NB4 (cell line): ENCODE results near the gene SLC19A1.

Experiments used
- DNase-seq: peaks from one replicate; pipeline ENCODE4 v3.0.0; 2010; ENCODE audit warnings: low read depth
- H3K4me3 ChIP-seq: one replicate; pipeline ENCODE4 v1.5.1; 2011; ENCODE audit warnings: mild to moderate bottlenecking, low read depth, low read length, moderate library complexity
- MAX ChIP-seq: IDR thresholded peaks from 2 replicates; pipeline ENCODE4 v1.6.1; 2011; ENCODE audit warnings: low read depth, low read length
- MYC ChIP-seq: IDR thresholded peaks from 2 replicates; pipeline ENCODE4 v1.6.1; 2011; ENCODE audit warnings: low read depth, low read length
- POLR2A ChIP-seq: IDR thresholded peaks from 2 replicates; pipeline ENCODE4 v1.6.1; 2011; ENCODE audit warnings: mild to moderate bottlenecking; ENCODE audit not compliant: insufficient read length; ENCODE audit errors: extremely low read depth
- TF ChIP-seq, protein P1 (sequence below): IDR thresholded peaks from one replicate; pipeline ENCODE4 v1.5.1; 2012; ENCODE audit warnings: low read depth, low read length

The SLC19A1 gene

DNA sequence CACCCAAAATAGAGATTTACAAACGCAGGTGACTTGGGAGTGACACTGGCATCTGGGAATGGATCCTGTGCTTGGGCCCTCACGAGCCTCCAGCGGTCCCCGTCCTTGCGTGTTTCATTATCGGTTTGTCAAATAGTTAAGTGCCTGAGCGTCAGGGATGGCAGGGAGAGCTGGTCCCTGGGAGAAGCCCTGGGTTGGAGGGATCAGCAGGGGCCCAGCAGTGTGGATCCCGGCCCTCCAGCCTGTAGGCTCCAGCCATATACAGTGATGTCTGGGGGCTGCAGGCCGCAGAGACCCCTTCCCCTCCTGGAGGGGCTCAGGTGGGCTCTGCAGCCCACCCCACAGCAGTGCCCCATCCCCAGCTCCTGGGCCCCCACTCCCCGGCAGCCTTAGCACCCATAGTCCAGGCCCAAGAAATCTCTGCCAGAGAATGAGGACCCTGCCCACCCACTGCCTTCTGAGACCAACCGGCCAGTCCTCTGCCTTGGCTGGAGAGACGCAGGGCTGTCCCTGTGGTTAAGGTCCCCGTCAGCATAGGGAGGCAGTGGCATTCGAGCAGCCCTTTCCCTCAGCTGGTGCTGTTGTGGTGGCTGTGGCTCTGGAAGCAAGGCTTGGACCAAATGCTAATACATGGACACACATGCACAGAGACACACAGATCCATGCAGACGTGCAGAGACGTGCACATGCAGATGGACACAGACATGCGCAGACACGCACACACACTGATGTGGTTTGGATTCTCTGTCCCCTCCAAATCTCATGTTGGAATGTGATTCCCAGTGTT is 2.4 kb upstream of the SLC19A1 start:
- no peak overlapping the region for H3K4me3 ChIP-seq
- TF ChIP-seq MYC (no peak), MAX (no peak), POLR2A (no peak)
- TF ChIP-seq, protein P1, sequence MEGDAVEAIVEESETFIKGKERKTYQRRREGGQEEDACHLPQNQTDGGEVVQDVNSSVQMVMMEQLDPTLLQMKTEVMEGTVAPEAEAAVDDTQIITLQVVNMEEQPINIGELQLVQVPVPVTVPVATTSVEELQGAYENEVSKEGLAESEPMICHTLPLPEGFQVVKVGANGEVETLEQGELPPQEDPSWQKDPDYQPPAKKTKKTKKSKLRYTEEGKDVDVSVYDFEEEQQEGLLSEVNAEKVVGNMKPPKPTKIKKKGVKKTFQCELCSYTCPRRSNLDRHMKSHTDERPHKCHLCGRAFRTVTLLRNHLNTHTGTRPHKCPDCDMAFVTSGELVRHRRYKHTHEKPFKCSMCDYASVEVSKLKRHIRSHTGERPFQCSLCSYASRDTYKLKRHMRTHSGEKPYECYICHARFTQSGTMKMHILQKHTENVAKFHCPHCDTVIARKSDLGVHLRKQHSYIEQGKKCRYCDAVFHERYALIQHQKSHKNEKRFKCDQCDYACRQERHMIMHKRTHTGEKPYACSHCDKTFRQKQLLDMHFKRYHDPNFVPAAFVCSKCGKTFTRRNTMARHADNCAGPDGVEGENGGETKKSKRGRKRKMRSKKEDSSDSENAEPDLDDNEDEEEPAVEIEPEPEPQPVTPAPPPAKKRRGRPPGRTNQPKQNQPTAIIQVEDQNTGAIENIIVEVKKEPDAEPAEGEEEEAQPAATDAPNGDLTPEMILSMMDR: no peak

GRCh38 chr21:45543710-45544448 is 1.6 kb upstream of the SLC19A1 start:
- no peak for TF ChIP-seq MYC
- TF ChIP-seq, protein P1: no peak
- TF ChIP-seq POLR2A: no peak
- no peak for TF ChIP-seq MAX
- no peak for DNase-seq
- no peak overlapping the region for H3K4me3 ChIP-seq

More for the DNA sequence above, 2.4 kb upstream of the SLC19A1 start:
- DNase-seq: no peak

GRCh38 chr21:45543371-45543709 is 1.1 kb upstream of the SLC19A1 start:
- no peak for DNase-seq
- TF ChIP-seq MAX (no peak), POLR2A (no peak), MYC (no peak)
- TF ChIP-seq, protein P1: no peak
- H3K4me3 ChIP-seq: no peak overlapping the region

- H3K4me3 ChIP-seq: no peak overlapping the region
- DNase-seq: no peak
- TF ChIP-seq POLR2A (no peak), MYC (no peak), MAX (no peak)
- TF ChIP-seq, protein P1: no peak
These were observed 579 bp upstream of the SLC19A1 start for GRCh38 chr21:45542667-45543370.

DNA sequence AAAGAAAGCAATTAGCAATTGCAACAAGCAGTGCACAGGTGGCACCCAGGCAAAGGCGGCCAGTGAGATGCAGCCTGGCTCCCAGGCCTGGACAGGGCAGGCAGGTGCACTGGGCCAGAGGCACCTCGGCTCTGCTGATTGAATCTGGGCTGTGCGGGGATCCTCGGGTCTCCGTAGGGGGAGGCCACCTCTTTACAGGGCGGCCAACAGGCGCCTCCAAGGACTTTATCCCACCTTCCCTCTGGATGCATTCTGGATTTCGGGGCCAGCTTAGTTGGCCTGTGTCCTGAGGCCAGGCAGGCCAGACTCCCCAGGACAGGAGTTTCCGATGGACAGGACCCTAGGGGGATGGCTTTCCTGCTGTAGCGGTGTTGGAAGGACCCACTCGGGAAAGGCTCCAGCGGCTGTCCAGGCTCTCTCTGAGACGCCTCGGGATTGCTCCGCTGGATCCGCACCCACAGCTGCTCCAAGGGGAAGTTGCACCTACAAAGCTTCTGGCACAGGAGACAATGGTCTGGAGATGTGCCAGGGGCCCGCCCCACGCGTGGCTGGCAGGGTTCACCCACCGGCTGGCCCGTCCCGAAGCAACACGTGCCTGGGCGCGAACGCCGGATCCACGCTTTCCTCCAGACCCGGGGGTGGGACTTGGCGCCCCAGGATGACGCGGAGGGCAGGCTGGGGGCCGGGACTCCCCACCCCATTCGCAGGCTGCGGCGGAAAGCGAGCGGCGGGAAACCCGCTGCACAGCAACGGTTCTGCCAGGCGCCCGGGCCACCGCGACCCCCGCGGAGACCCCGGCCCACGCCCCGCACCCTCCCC is 810 bp downstream of the SLC19A1 start:
- peak; percentile 85 for DNase-seq

More for the DNA sequence above, 810 bp downstream of the SLC19A1 start:
- H3K4me3 ChIP-seq: peak overlapping the region; percentile 91
- TF ChIP-seq, protein P1: no peak
- TF ChIP-seq MAX: peak; percentile 99
- TF ChIP-seq POLR2A: peak; percentile 43
- peak; percentile 100 for TF ChIP-seq MYC
